HepG2 (cell line): Measurements from ENCODE around the gene MECR. TPM values are rescaled to one million over a fixed set of nuclear protein-coding genes. Genes with fewer than 3 reads are reported as not detected.

Source experiments
- ASH2L ChIP-seq: fragments of 300-600, 200-600 bp; sonication (generic); IDR thresholded peaks from 2 replicates; pipeline ENCODE4 v1.7.0; 2017; ENCODE audit warnings: low read depth, mild to moderate bottlenecking, moderate library complexity, mixed read lengths, low read length; ENCODE audit not compliant: insufficient read length
- NFYC ChIP-seq: IDR thresholded peaks from 2 replicates; pipeline ENCODE4 v1.6.1; 2016; ENCODE audit warnings: missing genetic modification reagents, missing compliant biosample characterization
- SP5 ChIP-seq: IDR thresholded peaks from 2 replicates; pipeline ENCODE4 v1.6.1; 2016; ENCODE audit warnings: low read depth, borderline replicate concordance
- THAP11 ChIP-seq: IDR thresholded peaks from 2 replicates; pipeline ENCODE4 v1.6.1; 2016; ENCODE audit warnings: missing biosample characterization, missing genetic modification reagents
- THYN1 ChIP-seq: sonication (generic); formaldehyde crosslinking; IDR thresholded peaks from 2 replicates; pipeline ENCODE4 v1.8.1; 2023; ENCODE audit warnings: low read depth, mild to moderate bottlenecking, moderate library complexity, missing genetic modification reagents, borderline replicate concordance
- U2AF1 ChIP-seq: fragments of 200-400 bp; formaldehyde crosslinking; optimal IDR thresholded peaks from 2 replicates; pipeline ENCODE3; 2017; ENCODE audit warnings: mild to moderate bottlenecking, low read depth, low read length
- ZFP82 ChIP-seq: sonication (generic); formaldehyde crosslinking; IDR thresholded peaks from 2 replicates; pipeline ENCODE4 v1.5.1; 2020; ENCODE audit warnings: mild to moderate bottlenecking, missing genetic modification reagents, borderline replicate concordance
- ZMYM4 ChIP-seq: sonication (generic); formaldehyde crosslinking; IDR thresholded peaks from 2 replicates; pipeline ENCODE4 v1.8.1; 2023; ENCODE audit warnings: mild to moderate bottlenecking, missing genetic modification reagents
- ZNF225 ChIP-seq: sonication (generic); formaldehyde crosslinking; IDR thresholded peaks from 2 replicates; pipeline ENCODE4 v1.4.0; 2020; ENCODE audit warnings: mild to moderate bottlenecking, missing genetic modification reagents
- ZNF234 ChIP-seq: sonication (generic); formaldehyde crosslinking; conservative IDR thresholded peaks from 2 replicates; pipeline ENCODE4 v1.5.1; 2020; ENCODE audit warnings: mild to moderate bottlenecking, missing genetic modification reagents
- ZNF275 ChIP-seq: sonication (generic); formaldehyde crosslinking; IDR thresholded peaks from 2 replicates; pipeline ENCODE4 v1.8.0; 2022; ENCODE audit warnings: missing genetic modification reagents, mild to moderate bottlenecking, inconsistent platforms, borderline replicate concordance
- ZNF775 ChIP-seq: sonication (generic); formaldehyde crosslinking; IDR thresholded peaks from 2 replicates; pipeline ENCODE4 v1.4.0; 2020; ENCODE audit warnings: missing genetic modification reagents, mild to moderate bottlenecking, moderate library complexity, borderline replicate concordance
- polyA plus RNA-seq, 8 experiments: library from polyadenylated mRNA; depleted of rRNA in 3 of 8; stranded (reverse) in 7 of 8; unstranded in 1 of 8; fragments of >200 nt; fragmentation: Illumina TruSeq in 4 of 8; extraction: Trizol in 4 of 8; gene quantifications; 2 replicates each; pipeline versions ENCODE4 v1.2.1 to v1.2.3, GENCODE V29; 2011 to 2016; ENCODE audit warnings: low read depth in 4 of 8, missing spikeins in 1 of 8, mixed read lengths in 1 of 8; ENCODE audit not compliant: insufficient read depth in 1 of 8
- total RNA-seq, 5 experiments: library from RNA; depleted of rRNA; stranded (reverse); fragments of >200 nt; fragmentation: Illumina TruSeq; extraction: Trizol; gene quantifications; 2 replicates each; pipeline ENCODE4 v1.2.3, GENCODE V29; 2016; ENCODE audit warnings: low read depth in 1 of 5
- TF ChIP-seq, protein P1 (sequence below): sonication (generic); formaldehyde crosslinking; IDR thresholded peaks from 2 replicates; pipeline ENCODE4 v1.4.0; 2020; ENCODE audit warnings: missing genetic modification reagents
- TF ChIP-seq, protein P2 (sequence below): sonication (generic); formaldehyde crosslinking; IDR thresholded peaks from 2 replicates; pipeline ENCODE4 v1.5.0; 2020; ENCODE audit warnings: mild to moderate bottlenecking, missing genetic modification reagents, borderline replicate concordance
- TF ChIP-seq, protein P3 (sequence below): IDR thresholded peaks from 2 replicates; pipeline ENCODE4 v1.6.1; 2016; ENCODE audit warnings: missing compliant biosample characterization, missing genetic modification reagents, borderline replicate concordance
- TF ChIP-seq, protein P4 (sequence below): IDR thresholded peaks from 2 replicates; pipeline ENCODE4 v1.6.1; 2016; ENCODE audit warnings: missing genetic modification reagents, missing compliant biosample characterization
- TF ChIP-seq, protein P5 (sequence below): sonication (generic); formaldehyde crosslinking; IDR thresholded peaks from 2 replicates; pipeline ENCODE4 v1.4.0; 2020; ENCODE audit warnings: missing genetic modification reagents
- TF ChIP-seq, protein P6 (sequence below): sonication (generic); formaldehyde crosslinking; IDR thresholded peaks from 2 replicates; pipeline ENCODE4 v1.4.0; 2020; ENCODE audit warnings: mild to moderate bottlenecking, low read depth, missing genetic modification reagents

The MECR gene
- total and polyA plus RNA-seq, 2 of the 13 experiments (the other 11 are each of a cell fraction or from before 2014, with no cell fraction given): 18.8 to 24.9 TPM

DNA sequence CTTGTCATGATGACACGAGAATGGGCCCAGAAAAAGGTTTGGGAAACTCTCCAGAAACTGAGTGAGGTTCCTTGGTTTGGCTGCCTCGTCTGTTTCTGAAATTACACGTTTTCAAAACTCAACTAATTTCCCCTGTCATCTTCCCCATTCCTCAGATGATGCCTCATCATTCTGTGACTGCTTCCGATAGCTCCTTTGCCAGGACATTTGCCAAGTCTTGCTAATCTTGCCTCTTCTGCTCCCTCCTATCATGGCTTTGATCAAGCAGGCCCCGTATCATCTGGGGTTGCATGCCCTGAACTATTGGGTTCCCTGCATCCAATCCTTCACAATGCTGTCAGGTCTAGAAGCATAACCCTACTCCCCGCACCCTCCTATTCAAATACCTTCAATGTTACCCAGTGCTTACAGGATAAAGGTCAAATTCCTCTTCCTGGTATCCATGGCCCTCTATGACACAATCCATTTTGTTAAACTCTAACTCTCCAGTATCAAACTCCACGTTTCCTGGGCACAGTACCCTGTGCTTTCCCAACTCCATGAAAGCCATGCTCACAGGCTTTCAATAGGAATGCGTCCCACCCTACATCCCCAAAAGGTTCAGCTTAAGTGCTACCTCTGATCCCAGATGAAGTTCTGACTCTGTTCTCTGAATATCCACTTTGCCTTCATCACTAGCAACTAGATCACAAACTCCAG is 84.8 kb downstream of the MECR start (continued):
- TF ChIP-seq THAP11 (CRISPR knock-in tag): peak; percentile 49; the same call in 1 of the 2 replicates
- no peak for TF ChIP-seq NFYC
- TF ChIP-seq, protein P1, sequence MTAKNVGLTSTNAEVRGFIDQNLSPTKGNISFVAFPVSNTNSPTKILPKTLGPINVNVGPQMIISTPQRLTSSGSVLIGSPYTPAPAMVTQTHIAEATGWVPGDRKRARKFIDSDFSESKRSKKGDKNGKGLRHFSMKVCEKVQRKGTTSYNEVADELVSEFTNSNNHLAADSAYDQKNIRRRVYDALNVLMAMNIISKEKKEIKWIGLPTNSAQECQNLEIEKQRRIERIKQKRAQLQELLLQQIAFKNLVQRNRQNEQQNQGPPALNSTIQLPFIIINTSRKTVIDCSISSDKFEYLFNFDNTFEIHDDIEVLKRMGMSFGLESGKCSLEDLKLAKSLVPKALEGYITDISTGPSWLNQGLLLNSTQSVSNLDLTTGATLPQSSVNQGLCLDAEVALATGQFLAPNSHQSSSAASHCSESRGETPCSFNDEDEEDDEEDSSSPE (CRISPR knock-in tag): 0 out of 2 replicates have a peak, but pooled peaks have one; percentile 30
- TF ChIP-seq ZMYM4: peak; percentile 22; the same call in 1 of the 2 replicates
- no peak for TF ChIP-seq ZNF775 (CRISPR knock-in tag)
- no peak for TF ChIP-seq ZNF275 (CRISPR knock-in tag)
- no peak for TF ChIP-seq ZNF225 (CRISPR knock-in tag)
- TF ChIP-seq, protein P2, sequence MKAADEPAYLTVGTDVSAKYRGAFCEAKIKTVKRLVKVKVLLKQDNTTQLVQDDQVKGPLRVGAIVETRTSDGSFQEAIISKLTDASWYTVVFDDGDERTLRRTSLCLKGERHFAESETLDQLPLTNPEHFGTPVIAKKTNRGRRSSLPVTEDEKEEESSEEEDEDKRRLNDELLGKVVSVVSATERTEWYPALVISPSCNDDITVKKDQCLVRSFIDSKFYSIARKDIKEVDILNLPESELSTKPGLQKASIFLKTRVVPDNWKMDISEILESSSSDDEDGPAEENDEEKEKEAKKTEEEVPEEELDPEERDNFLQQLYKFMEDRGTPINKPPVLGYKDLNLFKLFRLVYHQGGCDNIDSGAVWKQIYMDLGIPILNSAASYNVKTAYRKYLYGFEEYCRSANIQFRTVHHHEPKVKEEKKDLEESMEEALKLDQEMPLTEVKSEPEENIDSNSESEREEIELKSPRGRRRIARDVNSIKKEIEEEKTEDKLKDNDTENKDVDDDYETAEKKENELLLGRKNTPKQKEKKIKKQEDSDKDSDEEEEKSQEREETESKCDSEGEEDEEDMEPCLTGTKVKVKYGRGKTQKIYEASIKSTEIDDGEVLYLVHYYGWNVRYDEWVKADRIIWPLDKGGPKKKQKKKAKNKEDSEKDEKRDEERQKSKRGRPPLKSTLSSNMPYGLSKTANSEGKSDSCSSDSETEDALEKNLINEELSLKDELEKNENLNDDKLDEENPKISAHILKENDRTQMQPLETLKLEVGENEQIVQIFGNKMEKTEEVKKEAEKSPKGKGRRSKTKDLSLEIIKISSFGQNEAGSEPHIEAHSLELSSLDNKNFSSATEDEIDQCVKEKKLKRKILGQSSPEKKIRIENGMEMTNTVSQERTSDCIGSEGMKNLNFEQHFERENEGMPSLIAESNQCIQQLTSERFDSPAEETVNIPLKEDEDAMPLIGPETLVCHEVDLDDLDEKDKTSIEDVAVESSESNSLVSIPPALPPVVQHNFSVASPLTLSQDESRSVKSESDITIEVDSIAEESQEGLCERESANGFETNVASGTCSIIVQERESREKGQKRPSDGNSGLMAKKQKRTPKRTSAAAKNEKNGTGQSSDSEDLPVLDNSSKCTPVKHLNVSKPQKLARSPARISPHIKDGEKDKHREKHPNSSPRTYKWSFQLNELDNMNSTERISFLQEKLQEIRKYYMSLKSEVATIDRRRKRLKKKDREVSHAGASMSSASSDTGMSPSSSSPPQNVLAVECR (CRISPR knock-in tag): peak; percentile 43; the same call in 1 of the 2 replicates
- TF ChIP-seq, protein P3, sequence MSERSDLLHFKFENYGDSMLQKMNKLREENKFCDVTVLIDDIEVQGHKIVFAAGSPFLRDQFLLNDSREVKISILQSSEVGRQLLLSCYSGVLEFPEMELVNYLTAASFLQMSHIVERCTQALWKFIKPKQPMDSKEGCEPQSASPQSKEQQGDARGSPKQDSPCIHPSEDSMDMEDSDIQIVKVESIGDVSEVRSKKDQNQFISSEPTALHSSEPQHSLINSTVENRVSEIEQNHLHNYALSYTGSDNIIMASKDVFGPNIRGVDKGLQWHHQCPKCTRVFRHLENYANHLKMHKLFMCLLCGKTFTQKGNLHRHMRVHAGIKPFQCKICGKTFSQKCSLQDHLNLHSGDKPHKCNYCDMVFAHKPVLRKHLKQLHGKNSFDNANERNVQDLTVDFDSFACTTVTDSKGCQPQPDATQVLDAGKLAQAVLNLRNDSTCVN (CRISPR knock-in tag): no peak
- no peak for TF ChIP-seq ZFP82 (CRISPR knock-in tag)
- no peak for TF ChIP-seq U2AF1
- TF ChIP-seq THYN1: no peak
- TF ChIP-seq, protein P4, sequence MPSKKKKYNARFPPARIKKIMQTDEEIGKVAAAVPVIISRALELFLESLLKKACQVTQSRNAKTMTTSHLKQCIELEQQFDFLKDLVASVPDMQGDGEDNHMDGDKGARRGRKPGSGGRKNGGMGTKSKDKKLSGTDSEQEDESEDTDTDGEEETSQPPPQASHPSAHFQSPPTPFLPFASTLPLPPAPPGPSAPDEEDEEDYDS (CRISPR knock-in tag): peak; percentile 50; the same call in 1 of the 2 replicates
- peak; percentile 63 for TF ChIP-seq ASH2L
- TF ChIP-seq, protein P5, sequence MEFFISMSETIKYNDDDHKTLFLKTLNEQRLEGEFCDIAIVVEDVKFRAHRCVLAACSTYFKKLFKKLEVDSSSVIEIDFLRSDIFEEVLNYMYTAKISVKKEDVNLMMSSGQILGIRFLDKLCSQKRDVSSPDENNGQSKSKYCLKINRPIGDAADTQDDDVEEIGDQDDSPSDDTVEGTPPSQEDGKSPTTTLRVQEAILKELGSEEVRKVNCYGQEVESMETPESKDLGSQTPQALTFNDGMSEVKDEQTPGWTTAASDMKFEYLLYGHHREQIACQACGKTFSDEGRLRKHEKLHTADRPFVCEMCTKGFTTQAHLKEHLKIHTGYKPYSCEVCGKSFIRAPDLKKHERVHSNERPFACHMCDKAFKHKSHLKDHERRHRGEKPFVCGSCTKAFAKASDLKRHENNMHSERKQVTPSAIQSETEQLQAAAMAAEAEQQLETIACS (CRISPR knock-in tag): no peak
- no peak for TF ChIP-seq ZNF234 (CRISPR knock-in tag)
- TF ChIP-seq, protein P6, sequence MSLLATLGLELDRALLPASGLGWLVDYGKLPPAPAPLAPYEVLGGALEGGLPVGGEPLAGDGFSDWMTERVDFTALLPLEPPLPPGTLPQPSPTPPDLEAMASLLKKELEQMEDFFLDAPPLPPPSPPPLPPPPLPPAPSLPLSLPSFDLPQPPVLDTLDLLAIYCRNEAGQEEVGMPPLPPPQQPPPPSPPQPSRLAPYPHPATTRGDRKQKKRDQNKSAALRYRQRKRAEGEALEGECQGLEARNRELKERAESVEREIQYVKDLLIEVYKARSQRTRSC: no peak
- no peak; the same call in 1 of the 2 replicates for TF ChIP-seq SP5
